Nephron progenitor cell (in vitro differentiated cells): ENCODE results near the gene CCL2.
"Not testable (repeated sequence)": the region's sequence is repeated elsewhere in the genome, so short reads cannot be mapped to it uniquely, and the experiment has no call there.

Experiments used
- DNase-seq: peaks from one replicate; pipeline ENCODE4 v3.0.0; 2021
- H3K27ac Mint-ChIP-seq: 2 replicates; pipeline ENCODE4 v1.8.0; 2021; ENCODE audit warnings: mild to moderate bottlenecking, moderate library complexity, mixed read lengths
- H3K27me3 Mint-ChIP-seq: 2 replicates; pipeline ENCODE4 v1.8.0; 2021; ENCODE audit warnings: mild to moderate bottlenecking, low read depth, mixed read lengths; ENCODE audit not compliant: poor library complexity
- H3K36me3 Mint-ChIP-seq: 2 replicates; pipeline ENCODE4 v1.8.0; 2021; ENCODE audit warnings: low read depth, mixed read lengths
- H3K4me1 Mint-ChIP-seq: 2 replicates; pipeline ENCODE4 v1.8.0; 2021; ENCODE audit warnings: mixed read lengths
- H3K4me3 Mint-ChIP-seq: 2 replicates; pipeline ENCODE4 v1.8.0; 2021; ENCODE audit warnings: mild to moderate bottlenecking, moderate library complexity, mixed read lengths
- H3K9me3 Mint-ChIP-seq: 2 replicates; pipeline ENCODE4 v1.8.0; 2021; ENCODE audit warnings: mild to moderate bottlenecking, moderate library complexity, mixed read lengths
- TF ChIP-seq, protein P1 (sequence below): fragments of 200-600 bp; sonication (generic); IDR thresholded peaks from 2 replicates; pipeline ENCODE4 v1.5.0; 2021; ENCODE audit warnings: antibody characterized with exemption

Gene CCL2

DNA sequence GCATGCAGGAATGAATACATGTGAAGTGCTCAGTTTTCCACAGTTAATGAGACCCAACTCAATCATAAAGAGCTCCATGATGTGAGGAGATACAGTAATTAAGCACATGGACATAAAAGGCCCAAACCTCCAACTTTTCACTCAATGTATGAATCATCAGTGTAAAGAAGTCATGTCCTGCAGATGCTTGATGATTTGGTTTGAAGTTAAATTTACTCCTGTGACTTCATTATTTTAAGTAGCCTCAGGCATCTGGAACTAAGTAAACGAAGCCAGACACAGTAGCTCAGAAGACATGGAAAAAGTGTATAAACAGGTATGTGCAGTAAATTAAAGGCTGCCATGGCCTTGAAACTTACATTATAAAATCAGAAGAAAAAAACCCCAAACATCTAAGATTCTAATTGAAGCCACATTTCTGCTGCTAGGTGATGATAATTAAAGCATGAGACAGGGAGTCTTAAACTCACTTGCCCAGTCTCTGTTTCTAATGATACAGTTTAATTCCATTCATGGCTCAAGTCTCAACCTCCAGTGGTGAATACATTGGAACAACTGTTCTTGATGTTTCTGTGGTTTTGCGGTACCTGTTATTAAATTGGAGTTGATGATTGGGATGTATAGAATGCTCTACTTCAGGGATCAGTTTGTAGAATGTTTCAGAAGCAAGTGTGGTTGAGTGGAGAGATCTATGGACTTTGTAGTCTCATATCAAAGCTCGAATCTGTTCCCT lies 28.9 kb upstream of the CCL2 start:
- H3K27ac Mint-ChIP-seq: no peak overlapping the region
- peaks cover 3% of the 10 kb centered on the region for H3K27me3 Mint-ChIP-seq
- no peaks in the 10 kb centered on the region for H3K4me1 Mint-ChIP-seq
- no peak overlapping the region for H3K4me3 Mint-ChIP-seq
- TF ChIP-seq, protein P1, sequence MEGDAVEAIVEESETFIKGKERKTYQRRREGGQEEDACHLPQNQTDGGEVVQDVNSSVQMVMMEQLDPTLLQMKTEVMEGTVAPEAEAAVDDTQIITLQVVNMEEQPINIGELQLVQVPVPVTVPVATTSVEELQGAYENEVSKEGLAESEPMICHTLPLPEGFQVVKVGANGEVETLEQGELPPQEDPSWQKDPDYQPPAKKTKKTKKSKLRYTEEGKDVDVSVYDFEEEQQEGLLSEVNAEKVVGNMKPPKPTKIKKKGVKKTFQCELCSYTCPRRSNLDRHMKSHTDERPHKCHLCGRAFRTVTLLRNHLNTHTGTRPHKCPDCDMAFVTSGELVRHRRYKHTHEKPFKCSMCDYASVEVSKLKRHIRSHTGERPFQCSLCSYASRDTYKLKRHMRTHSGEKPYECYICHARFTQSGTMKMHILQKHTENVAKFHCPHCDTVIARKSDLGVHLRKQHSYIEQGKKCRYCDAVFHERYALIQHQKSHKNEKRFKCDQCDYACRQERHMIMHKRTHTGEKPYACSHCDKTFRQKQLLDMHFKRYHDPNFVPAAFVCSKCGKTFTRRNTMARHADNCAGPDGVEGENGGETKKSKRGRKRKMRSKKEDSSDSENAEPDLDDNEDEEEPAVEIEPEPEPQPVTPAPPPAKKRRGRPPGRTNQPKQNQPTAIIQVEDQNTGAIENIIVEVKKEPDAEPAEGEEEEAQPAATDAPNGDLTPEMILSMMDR: no peak
- H3K9me3 Mint-ChIP-seq: peaks cover 25% of the 10 kb centered on the region
- no peak for DNase-seq
- H3K36me3 Mint-ChIP-seq: peaks cover 4% of the 10 kb centered on the region

DNA sequence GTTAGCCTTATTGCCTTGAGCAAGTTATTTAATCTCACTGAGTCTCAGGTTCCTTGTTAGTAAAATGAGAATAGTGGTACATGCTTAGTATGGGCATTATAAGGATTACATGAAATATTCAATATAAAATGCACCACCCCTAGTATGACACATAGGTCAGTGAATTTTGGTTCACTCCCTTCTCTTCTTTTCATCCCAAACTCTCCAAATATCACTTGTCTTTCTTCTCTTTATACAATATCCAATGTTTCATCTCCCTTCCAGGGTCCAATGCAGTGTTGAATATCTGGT lies 28.4 kb upstream of the CCL2 start:
- peaks cover 4% of the 10 kb centered on the region for H3K36me3 Mint-ChIP-seq
- peaks cover 27% of the 10 kb centered on the region for H3K9me3 Mint-ChIP-seq
- TF ChIP-seq, protein P1: no peak
- no peaks in the 10 kb centered on the region for H3K4me1 Mint-ChIP-seq
- no peak overlapping the region for H3K27ac Mint-ChIP-seq
- no peak for DNase-seq
- H3K4me3 Mint-ChIP-seq: no peak overlapping the region
- H3K27me3 Mint-ChIP-seq: peaks cover 3% of the 10 kb centered on the region

DNA sequence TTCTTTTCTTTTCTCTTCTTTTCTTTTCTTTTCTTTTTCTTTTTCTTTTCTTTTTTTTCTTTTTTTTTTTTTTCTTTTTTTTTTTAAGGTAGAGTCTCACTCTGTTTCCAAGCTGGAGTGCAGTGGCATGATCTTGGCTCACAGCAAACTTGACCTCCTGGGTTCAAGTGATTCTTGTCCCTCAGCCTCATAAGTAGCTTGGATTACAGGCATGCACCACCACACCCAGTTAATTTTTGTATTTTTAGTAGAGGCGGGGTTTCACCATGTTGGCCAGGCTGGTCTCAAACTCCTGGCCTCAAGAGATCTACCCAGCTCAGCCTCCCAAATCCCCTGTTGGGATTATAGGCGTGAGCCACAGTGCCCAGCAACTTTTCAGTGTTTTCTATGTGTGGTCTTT lies 27.8 kb upstream of the CCL2 start:
- H3K9me3 Mint-ChIP-seq: peaks cover 27% of the 10 kb centered on the region
- not testable (repeated sequence) for H3K4me1 Mint-ChIP-seq, H3K4me3 Mint-ChIP-seq, DNase-seq, H3K36me3 Mint-ChIP-seq, H3K27ac Mint-ChIP-seq, H3K27me3 Mint-ChIP-seq

DNA sequence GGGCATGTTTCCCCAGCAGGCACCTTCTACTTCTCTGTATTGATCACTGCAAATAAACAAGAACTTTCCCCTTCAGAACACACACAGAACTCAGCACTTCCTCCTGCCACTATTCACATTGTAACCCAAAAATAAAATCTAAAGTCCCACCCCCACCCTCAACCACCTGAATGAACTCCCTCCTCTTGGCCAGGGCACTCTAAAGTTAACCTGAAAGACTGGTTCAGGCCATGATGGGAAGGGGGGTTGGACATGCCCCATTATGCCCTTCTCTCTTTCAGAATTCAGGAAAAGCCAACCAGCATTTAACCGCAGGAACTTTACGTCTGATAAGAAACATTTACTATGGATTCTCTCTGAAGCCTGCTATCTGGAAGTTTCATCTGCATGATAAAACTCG lies 27.4 kb upstream of the CCL2 start:
- TF ChIP-seq, protein P1: no peak
- H3K36me3 Mint-ChIP-seq: peaks cover 4% of the 10 kb centered on the region
- H3K4me1 Mint-ChIP-seq: no peaks in the 10 kb centered on the region
- peaks cover 27% of the 10 kb centered on the region for H3K9me3 Mint-ChIP-seq
- DNase-seq: no peak
- H3K4me3 Mint-ChIP-seq: no peak overlapping the region
- no peak overlapping the region for H3K27ac Mint-ChIP-seq
- H3K27me3 Mint-ChIP-seq: peaks cover 3% of the 10 kb centered on the region

DNA sequence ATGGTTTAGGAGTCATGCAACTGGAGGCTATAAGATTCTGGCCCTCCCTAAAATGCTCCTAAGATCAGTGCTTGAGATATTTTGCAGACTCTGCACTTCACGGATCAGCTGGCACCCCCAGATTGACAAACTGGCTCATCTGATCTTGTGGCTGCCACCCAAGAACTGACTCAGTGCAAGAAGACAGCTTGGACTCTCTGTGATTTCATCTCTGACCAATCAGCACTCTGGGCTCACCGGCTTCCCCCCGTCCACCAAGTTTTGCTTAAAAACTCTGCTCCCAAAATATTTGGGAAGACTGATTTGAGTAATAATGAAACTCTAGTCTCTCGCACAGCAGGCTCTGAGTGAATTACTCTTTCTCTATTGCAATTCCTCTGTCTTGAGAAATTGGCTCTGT lies 26.3 kb upstream of the CCL2 start:
- Mint-ChIP-seq H3K36me3 (peaks cover 4% of the 10 kb centered on the region), H3K4me3 (no peak overlapping the region), H3K9me3 (peaks cover 27% of the 10 kb centered on the region), H3K4me1 (peaks cover 4% of the 10 kb centered on the region), H3K27ac (no peak overlapping the region), H3K27me3 (peaks cover 3% of the 10 kb centered on the region)
- no peak for DNase-seq
- TF ChIP-seq, protein P1: no peak

DNA sequence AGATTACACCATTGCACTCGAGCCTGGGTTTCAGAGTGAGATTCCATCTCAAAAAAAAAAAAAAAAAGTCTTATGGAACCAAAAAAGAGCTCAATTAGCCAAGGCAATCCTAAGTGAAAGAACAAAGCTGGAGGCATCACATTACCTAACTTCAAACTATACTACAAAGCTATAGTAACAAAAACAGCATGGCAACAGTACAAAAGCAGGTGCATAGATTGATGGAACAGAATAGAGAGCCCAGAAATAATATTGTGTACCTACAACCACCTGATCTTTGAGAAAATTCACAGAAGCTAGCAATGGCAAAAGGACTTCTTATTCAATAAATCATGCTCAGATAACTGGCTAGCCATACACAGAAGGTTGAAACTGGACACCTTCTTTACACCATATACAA lies 24.7 kb upstream of the CCL2 start:
- Mint-ChIP-seq H3K36me3 (peaks cover 4% of the 10 kb centered on the region), H3K27me3 (peaks cover 3% of the 10 kb centered on the region), H3K27ac (no peak overlapping the region), H3K4me3 (no peak overlapping the region), H3K4me1 (peaks cover 19% of the 10 kb centered on the region), H3K9me3 (peaks cover 27% of the 10 kb centered on the region)
- DNase-seq: no peak
- TF ChIP-seq, protein P1: no peak
